Right forelimb (tissue), 1 donor: ENCODE results near the gene UBL7.
"Not testable (repeated sequence)": the region's sequence is repeated elsewhere in the genome, so short reads cannot be mapped to it uniquely, and the experiment has no call there.

Experiments used
- DNase-seq: peaks from one replicate; pipeline ENCODE4 v3.0.0-alpha.2; 2018

The UBL7 gene, protein sequence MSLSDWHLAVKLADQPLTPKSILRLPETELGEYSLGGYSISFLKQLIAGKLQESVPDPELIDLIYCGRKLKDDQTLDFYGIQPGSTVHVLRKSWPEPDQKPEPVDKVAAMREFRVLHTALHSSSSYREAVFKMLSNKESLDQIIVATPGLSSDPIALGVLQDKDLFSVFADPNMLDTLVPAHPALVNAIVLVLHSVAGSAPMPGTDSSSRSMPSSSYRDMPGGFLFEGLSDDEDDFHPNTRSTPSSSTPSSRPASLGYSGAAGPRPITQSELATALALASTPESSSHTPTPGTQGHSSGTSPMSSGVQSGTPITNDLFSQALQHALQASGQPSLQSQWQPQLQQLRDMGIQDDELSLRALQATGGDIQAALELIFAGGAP

DNA sequence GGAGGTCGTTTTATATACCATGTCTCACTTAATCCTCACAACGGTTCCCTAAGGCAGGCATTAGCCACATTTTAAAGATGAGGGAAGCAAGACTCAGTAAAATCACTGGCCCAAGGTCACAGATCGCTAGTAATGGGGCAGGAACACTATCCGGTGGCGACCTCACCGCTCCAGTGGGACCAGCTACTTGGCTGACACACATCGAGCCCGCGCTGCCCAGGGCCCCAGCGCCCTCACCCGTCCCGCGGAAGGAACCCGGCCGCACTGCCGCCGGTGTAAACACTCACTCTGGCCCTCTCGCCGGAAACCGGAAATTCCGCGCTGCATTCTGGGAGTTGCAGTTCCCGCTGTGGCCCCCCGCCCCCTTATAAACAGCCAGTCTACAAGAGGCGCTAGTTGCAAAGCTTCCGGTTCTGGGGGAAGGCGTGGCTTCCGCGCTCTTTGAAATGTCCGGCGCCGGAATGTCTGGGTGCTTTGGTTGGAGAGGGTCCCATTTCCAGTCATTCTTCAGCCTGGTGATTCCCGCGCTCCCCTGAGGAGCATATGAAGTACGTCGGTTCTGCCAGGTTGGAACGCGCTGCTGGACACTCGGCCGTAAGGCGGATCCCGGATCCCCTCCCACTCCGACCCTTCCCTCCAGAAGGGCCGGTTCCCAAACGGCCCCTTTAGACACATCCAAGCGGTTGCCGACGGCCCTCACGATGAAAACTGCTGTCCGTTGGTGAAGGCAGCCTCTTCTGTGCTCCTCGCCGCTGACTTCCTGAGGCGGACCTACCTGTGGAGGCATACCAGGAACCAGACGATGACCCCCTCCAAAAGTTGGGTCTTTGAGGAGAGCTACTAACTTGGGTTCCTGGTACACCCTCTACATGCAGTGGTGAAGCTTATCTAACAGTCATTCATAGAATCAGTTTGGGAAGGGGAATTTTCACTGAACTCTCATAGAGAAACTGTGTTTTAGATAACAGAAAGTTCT, at the start of gene UBL7:
UBL7 (minus strand) TSS at position 290 of the 976 bp plus-strand sequence. CDS start 2,293 bp downstream, outside the sequence.
- DNase-seq = peak; percentile 98

GRCh38 chr15:74506515-74506840, 45.5 kb upstream of the UBL7 start:
- no peak for DNase-seq

DNA sequence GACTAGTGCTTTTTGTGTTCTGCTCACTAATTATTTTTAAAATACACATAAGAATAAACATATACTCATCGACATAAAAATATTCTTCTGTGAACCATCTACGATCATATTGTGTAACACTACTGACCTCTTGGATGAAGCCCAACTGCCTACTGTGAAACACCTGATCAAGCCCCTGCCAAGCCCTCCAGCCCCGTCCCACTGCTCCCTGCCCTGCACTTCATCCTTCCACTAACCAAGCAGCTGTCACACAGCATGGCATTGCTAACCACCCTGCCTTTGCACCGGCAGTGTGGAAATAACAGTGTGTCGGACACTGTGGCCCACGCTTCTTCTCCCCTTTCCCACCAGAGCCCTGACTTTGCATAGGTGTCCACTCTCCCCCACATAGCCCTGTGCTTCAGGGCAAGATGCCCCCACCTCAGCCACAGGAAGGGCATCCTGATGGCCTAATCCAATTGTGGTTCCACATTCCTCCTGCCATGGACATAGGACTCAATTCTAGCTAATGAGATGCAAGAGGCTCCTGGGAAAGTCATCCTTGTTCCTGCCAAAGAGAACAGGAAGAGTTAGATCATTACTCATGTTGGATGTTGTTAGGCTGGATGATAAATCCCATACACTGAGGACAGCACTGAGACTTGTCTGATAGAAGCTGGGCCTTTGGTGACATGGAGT, 45.0 kb upstream of the UBL7 start:
- no peak for DNase-seq

GRCh38 chr15:74504836-74505235, 43.9 kb upstream of the UBL7 start:
- DNase-seq = no peak

DNA sequence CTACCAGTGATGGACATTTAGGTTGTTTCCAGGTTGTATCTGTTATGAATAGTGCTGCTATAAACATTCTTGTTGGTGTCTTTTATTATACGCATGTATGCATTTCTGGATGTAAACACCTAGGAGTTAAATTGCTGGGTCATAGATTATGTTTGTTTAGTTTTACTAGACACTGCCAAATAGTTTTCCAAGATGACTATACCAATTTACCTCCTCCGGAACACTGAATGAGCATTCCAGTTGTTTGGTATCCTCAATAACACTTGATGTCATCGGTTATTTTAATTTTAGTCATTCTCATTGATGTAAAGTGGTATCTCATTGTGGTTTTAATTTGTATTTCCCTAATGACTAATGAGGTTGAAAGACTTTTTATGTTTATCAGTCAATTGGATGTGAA, 43.5 kb upstream of the UBL7 start:
- no peak for DNase-seq

GRCh38 chr15:74502301-74502700, 41.3 kb upstream of the UBL7 start:
- DNase-seq = no peak

GRCh38 chr15:74500401-74500800, 39.4 kb upstream of the UBL7 start:
- DNase-seq = no peak

GRCh38 chr15:74499366-74499765, 38.4 kb upstream of the UBL7 start:
- no peak for DNase-seq

- no peak for DNase-seq
Observed at GRCh38 chr15:74497584-74497983, 36.6 kb upstream of the UBL7 start.

DNA sequence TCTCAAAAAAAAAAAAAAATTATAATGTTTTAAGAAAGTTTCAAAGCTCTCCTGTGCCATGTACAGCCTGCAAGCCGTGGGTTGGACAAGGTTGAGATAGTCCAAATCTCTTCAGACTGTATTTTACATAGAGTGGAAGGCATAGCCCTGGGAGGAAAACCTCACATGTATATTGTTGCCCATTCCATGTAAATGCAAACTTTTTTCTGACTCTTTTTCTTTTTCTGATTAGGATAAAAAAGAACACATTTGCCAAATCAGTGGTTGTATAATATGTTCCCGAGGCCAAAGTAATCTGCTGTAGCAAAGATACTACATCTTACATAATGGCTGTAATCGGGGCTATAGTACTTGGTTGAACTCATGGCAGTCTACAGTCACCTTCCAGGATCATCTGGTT, 35.7 kb upstream of the UBL7 start:
- no peak for DNase-seq

GRCh38 chr15:74490339-74490689, 29.4 kb upstream of the UBL7 start:
- DNase-seq = no peak

DNA sequence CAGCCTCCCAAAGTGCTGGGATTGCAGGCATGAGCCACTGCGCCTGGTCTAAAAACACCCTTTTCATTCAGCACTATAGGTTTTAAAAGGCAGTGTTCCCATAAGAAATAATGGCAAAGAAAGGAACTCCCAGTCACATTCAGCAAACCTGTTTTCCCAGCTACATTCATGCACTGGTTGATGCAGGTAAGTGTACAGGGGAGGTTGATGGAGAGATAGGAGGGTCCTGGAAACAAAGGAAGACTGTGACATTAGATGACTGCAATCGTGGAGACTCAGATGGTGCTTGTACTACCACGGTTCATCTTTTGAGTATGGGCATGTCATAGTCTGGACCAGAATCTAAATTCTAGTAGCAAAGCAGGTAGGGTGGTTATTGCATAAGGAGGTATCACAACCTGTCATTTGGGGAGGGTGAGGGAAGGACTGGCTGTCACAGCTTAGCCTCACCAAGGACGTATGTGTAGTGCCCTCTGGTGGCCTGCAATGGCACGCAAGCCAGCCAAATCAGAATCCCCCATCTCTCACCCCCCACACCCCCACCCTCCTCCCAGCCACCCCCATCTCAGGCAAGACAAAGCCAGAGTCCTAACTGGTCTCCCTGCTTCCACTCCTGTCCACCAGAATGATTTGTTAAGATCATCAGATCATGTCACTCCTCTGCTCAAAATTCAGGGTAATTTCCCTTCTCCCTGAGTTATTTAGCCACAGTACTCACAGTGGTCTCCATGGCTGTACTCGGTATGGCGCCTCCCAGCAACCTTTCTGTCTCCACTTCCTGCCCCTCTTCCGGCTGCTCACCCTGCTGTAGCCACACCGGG, 28.8 kb upstream of the UBL7 start:
- DNase-seq = peak; percentile 68

GRCh38 chr15:74488776-74489175, 27.8 kb upstream of the UBL7 start:
- DNase-seq = no peak

GRCh38 chr15:74482661-74483060, 21.7 kb upstream of the UBL7 start:
- no peak for DNase-seq

GRCh38 chr15:74480364-74480763, 19.4 kb upstream of the UBL7 start:
- not testable (repeated sequence) for DNase-seq

- DNase-seq = not testable (repeated sequence)
Observed at GRCh38 chr15:74471621-74472020, 10.7 kb upstream of the UBL7 start.

DNA sequence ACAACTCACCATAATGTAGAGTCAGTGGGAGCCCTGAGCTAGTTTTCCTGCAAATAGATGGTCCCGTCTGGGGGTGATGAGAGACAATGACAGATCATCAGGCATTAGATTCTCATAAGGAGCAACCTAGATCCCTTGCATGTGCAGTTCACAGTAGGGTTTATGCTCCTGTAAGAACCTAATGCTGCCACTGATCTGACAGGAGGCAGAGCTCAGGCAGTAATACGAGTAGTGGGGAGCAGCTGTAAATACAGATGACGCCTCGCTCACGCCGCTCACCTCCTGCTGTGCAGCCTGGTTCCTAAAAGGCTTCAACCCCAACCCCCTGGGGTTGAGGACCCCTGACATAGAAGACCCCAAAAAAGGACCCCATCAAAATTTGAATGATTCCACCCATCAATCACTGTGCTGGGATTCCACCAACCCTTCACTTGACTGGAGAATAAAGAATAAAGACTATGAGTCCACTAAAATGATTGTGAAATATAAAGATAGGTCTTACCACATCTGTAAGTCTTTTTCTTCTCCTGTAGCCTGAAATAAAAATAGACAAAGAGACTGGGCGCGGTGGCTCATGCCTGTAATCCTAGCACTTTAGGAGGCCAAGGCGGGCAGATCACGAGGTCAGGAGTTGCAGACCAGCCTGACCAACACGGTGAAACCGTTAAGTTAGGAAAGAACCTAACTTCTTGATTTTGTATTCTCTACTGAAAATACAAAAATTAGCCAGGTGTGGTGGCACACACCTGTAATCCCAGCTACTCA, 9.9 kb upstream of the UBL7 start:
- no peak for DNase-seq

DNA sequence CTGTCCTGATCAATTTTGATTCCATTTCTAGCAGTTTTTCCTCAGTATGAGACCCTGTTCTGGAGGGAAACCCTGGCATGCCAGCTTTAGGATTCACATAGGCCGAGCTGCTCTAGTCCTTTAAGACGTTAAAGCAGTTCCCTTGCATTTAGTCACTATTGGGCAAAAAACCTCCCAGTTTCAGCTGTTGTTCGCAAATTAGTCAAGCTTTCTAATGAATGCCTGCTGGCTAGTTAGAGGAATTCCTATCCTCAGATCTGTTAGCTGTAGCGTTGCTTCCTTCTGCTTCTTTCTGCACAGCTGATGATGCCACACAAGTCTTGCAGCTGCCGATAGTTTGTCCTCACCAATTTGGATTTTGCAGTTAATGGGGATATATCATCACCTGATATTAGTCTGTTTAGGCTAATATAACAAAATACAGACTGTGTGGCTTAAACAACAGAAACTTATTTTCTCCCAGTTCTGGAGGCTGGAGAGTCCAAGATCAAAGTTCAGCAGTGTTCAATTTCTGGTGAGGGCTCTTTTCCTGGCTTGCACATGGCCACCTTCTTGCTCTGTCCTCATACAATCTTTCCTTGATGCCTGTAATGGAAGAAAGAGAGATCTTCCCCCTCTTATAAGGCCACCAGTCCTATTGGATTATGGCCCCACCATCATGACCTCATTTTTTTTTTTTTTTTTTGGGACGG, 7.5 kb upstream of the UBL7 start:
- DNase-seq = no peak

GRCh38 chr15:74466570-74466969, 5.6 kb upstream of the UBL7 start:
- DNase-seq = no peak

- DNase-seq = no peak
Observed at GRCh38 chr15:74464897-74465296, 3.9 kb upstream of the UBL7 start.

DNA sequence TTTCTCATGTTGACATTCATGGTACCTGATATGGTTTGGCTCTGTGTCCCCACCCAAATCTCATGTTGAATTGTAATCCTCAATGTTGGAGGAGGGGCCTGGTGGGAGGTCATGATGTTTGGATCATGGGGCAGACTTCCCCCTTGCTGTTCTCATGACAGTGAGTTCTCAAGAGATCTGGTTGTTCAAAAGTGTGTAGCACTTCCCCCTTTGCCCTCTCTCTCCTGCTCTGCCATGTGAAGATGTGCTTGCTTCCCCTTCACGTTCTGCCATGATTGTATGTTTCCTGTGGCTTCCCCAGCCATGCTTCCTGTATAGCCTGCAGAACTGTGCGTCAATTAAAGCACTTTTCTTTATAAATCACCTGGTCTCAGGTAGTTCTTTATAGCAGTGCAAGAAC, 3.3 kb upstream of the UBL7 start:
- no peak for DNase-seq
